HL-60 (cell line): ENCODE results near the gene TENM4.

Experiments used
- CTCF ChIP-seq: IDR thresholded peaks from one replicate; pipeline ENCODE4 v1.5.1; 2011; ENCODE audit warnings: low read length, control low read depth, inconsistent platforms; ENCODE audit not compliant: insufficient read depth
- GABPA ChIP-seq: IDR thresholded peaks from 2 replicates; pipeline ENCODE4 v1.6.1; 2012; ENCODE audit warnings: low read depth
- POLR2AphosphoS5 ChIP-seq: IDR thresholded peaks from 2 replicates; pipeline ENCODE4 v1.6.1; 2012; ENCODE audit warnings: low read depth
- REST ChIP-seq: IDR thresholded peaks from 2 replicates; pipeline ENCODE4 v1.6.1; 2012; ENCODE audit warnings: low read depth; ENCODE audit not compliant: insufficient replicate concordance
- SPI1 ChIP-seq: IDR thresholded peaks from 2 replicates; pipeline ENCODE4 v1.6.1; 2012; ENCODE audit warnings: low read depth, mild to moderate bottlenecking, borderline replicate concordance

- no peak for TF ChIP-seq POLR2AphosphoS5
- TF ChIP-seq REST, result no peak
- TF ChIP-seq CTCF, result no peak
- no peak for TF ChIP-seq SPI1
- no peak for TF ChIP-seq GABPA
Observed at GRCh38 chr11:78737891-78738290, 702.9 kb downstream of the TENM4 start.
